Activated CD4-positive, alpha-beta T cell treated with anti-CD3 and anti-CD28 coated beads, Interleukin-2, amount 50 U/mL, for 16 hours (primary cell): ENCODE results near the gene S100A4.

Experiments used
- DNase-seq: peaks from one replicate; pipeline ENCODE4 v3.0.0-alpha.2; 2020

Gene S100A4

DNA sequence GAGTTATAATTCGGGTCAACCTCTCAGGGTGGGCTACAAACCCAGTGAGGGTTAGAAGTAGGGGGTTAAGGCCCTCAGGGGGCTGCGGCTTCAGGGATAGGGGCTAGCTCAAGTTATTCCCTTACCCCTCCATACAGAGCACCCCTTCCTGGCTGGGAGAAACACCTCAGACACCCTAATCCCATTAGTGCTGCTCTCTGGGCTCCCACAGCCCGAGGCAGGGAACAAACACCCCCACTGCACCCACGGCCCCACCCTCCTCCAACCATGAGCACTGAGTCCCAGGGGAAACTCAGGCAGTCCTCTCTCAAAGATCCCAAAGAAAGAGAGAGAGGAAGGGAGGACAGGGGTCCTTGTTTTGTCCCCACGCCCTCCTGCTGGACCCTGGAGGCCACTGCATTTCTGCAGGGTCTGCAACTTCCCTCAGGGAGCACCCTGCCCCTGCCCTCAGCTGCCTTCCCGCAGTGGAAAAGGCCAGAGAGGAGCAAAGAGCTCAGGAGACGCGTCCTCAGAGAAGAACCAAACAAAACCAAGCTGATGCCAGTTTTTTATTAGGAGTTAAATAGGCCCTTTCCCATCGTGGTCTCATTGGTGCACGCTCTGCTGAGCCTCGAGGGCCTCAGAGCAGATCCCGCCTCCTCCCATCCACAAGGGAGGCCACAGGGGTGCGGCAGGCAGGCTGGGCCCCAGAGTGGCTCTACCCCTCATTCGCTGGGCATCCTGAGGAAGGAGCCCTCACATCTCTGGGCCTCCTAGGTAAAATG is 1.4 kb upstream of the S100A4 start:
- DNase-seq, result no peak

DNA sequence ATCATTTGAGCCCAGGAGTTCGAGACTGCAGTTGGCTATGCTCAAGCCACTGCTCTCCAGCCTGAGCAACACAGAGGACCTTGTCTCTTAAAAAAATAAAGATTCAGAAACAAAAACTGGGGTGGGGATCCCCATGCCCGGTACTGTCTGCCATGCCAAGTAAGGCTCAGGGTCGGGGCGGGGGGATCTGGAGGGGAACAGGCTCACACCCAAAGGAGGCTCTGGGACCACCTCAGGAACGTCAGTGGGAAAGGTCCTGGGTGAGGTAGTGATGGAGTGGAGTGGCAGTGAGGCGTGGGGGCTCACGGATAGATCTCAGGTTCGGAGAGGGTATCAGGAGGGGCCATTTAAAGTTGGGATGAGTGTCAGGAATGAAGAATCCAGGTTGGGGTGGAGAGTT is 765 bp upstream of the S100A4 start:
- DNase-seq, result no peak

DNA sequence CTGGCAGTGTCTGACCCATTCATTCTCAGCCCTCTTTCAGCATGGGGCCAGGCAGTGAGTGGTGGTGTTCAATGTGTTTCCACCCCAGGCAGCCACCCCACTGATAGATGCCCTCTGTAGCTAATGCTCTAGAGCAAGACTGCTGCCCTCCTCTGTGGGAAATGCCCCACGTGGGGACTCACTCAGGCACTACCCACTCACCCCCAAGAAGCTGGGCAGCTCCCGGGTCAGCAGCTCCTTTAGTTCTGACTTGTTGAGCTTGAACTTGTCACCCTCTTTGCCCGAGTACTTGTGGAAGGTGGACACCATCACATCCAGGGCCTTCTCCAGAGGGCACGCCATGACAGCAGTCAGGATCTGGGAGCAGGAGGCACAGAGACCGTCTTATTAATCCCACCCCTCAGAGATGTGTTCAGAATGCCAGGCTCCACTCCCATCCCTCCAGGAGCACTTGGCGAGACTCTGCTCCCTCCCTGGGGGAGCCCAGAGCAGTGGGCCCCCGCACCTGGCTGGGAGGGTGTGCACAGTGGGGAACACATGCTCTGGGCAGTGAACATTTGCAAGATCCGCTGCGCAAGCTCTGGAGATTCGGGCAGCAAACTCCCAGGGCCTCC is 1.0 kb downstream of the S100A4 start:
- DNase-seq, result no peak

DNA sequence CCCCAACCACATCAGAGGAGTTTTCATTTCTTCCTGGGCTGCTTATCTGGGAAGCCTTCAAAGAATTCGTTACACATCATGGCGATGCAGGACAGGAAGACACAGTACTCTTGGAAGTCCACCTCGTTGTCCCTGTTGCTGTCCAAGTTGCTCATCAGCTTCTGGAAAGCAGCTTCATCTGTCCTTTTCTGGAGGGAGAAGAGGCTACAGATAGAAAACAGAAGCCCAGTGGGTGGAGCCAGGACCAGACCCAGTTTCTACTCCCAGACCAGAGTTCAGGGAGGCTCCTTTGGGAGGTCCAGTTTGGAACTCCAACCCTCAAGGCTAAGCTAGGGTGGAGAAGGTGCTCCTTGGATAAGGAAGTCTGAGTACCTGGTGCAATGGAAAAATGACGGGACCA is 1.9 kb downstream of the S100A4 start:
- DNase-seq, result no peak

DNA sequence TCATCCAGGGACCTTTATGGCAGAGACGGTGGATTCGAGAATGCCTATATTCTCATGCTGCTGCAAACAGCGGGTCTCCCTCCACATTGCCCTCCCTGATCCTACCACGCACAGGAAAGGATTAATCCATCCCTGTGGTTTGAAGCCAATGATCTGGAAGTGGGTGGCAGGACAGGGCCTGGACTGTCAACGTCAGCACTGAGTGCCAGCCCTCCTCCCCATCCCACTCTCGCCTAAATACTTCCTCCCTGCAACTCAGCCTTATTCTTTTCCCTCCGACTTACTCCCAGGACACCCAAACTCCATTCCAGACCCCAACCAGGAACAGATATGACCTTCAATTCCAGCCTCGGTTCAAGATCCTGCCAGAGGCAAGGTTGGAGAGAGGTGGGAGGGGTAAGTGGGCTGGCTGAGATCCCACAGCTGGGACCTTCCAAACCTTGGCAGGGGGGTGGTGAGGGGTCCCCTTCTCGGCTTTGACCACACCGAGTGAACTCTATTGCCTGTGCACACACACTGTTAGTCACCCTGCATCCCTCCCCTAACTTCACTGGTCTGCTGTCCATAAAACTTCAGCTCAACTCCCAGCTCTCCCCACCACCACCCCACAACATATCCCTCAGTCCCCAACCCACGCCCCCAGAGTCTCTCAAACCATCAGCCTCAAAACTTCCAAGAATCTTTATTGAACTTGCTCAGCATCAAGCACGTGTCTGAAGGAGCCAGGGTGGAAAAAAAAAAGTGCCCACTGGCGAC is 2.5 kb downstream of the S100A4 start:
- DNase-seq, result no peak

DNA sequence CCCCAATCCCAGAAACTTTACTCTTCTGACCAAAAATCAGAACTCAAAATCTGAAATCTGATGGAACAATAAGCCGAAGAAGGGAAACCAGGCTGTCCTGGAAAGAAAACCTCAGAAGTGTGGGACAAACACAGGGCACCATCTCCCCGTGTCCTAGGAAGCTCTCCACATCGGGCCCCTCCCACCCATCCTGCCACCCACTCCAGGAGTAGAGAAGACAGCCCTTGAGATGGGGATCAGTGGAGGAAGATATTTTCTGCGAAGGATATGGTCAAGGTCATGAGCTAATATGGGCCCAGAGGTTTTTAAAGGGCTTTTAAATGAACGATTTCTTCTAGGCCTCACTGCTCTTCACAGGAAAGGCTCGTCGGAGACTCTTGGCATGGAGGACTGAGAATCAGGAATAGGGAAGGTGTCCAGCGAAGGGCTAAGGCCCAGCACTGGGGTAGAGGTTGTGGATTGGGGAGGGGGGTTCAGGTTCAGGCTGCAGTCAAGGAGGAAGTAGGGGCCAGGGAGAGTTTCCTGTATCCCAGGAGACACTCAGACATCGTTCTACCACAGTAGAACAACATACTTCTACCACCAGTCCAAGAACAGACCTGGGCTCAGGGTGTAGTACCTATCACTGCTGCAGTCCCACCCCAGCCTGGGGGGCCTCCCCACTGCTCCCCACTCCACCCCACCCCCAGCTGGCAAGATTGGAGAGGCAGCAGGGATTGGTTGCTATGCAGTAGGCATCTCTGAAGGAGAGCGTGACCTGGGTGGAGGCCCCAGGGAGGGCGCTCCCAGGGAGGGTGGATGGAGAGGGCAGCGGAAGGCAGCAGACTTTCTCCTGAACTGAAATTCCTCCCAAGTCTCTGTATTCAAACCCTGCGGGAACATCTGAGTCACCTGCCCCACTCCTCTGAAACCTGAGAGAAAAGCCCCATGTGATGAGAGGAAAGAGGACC is 3.7 kb downstream of the S100A4 start:
- DNase-seq, result no peak

DNA sequence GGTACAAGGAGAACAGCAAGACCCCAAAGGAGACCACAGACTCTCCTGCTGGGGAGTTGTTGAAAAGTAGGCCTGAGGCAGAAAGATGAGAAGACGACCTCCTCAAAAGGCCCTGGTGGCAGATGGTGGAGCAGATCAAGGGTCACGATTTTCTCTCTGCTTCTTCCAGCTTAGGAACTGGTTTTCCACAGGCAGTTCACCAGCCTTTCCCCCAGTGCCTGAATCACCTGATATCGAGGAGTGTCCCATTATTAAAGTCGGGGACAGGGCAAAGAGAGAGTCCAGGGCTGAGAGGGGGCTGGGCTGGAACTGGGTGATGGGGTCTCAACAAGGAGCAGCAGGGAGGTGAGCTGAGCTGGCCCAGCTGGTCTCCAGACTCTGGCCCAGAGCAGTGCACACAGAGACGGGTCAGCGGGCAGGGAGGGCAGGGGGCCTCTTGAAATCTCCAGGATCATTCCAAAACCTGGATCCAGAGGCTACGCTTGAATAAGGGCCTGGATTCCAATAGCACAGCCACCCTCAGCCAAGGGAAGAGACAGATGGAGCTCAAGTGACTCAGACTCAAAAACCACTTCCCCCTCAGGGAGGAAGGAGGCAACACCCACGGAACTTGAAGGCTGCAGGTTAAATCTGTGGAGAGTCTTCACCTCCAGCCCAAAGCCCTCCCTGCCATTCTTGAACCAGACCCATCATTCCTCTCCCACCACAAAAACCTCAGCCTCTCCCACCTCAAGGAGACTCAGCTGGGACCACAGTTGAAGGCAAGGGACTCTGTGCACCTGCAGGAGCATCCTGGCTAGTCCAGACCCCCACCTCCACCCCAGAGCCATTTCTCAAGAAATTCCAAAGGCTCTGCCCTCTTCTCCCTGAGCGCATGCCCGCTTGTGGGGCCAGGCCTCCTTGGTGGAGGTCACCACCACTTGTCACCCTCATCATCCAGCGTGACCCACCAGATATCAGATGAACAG is 4.9 kb downstream of the S100A4 start, which contains the start of gene S100A5:
TSS of gene S100A5 (minus strand) at position 541 of the 968 bp plus-strand sequence. CDS start 743 bp downstream, outside the sequence.
- peak; percentile 81 for DNase-seq

DNA sequence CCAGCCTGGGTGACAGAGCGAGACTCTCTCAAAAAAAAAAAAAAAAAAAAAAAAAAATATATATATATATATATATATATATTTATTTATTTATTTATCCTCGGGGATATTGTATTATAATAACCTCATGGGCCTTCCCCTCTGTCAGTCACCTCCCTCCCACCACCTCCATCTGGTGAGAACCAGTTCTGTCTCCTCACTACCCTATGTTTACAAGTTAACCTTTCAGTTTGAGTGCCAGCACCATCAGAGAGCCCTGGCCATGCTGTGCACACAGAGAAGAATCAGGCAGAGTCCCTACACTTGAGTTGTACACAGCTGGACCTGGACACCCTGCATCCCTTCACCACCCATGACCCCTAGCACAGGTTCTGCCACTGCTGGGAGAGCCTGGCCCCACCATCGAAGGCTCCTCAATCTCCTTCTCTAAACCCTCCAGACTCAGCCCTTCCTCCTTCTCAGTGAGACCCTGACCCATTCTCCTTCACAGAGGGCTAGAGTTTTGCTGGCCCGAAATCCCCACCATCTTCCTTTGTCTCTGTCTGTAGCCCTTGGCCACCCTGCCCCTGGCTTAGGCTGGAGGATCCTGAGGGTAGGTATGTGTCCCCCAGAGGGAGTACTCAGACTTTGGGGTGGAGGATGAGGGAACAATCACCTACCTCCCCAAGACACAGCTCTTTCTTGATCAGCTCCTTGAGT is 6.1 kb downstream of the S100A4 start:
- DNase-seq, result no peak

DNA sequence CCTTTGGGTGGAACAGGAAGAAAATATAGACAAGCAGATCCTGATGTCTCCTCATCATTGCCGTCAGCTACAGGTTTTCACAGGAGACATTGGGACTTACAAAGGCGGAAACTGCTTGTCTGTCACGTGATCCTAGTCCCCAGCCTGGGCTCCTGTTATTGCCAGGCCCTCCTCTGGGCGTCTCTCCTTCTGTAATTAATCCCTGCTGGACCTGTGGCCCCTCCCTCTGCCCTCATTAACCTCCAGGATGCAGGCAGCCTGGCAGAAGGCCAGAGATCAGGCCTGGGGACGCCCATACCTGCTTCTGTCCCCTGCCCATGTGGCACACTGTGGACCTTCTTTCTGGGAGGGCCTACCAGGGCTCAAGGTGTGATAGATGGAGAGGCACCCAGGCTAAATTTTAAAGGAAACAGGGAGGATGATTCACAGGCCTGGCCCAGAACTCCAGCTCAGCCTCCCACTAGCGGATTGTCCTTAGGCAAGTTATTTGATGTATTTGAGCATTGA is 7.2 kb downstream of the S100A4 start:
- no peak for DNase-seq

DNA sequence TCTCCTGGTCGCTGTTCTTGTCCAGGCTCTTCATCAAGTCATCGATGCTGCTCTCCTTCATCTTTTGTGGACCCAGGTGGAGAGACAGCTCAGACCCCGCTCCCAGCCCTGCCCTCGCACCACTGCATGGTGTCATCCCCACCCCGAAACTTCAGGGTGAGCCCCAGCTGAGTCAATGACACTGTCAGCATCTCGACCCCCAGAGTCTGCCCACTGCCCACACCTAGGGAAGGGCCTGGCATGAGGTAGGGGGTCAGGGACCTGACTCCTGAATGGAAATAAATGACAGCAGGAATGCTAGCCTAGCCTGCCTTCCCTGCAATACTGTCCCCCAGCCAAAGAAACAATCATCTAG is 8.3 kb downstream of the S100A4 start:
- DNase-seq, result no peak

DNA sequence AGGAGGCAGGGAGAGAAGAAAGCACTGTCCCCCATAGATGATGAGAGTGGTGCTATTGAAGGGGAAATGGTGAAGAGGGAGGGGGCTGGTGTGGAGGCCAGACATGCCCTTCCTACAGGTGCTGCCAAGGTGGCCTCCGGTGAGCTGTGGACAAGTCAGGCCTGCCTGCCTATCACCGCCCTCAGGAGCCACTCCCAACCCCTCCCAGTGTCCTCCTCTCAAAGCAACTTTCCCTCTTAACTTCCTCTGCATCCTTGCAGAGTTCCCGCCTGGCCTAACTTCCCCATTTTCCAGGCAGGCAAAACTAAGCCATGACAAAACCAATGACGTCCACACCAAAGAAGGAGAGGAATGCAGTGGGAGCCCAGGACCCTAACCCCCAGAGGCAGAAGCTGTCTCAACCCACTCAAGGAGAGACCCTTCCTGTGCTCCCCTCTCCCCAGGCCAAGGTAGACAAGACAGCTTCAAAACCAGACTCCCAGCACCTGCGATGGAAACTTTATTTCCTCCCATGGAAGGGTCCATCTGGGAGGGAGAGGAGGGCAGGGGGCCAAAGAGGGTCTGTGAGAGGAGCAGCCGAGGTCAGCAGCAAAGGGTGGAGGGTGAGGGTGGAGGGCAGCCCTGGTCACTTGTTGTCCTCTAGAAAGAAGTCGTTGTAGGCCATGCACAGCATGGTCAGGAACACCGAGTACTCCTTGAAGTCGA is 8.8 kb downstream of the S100A4 start:
- DNase-seq, result no peak

DNA sequence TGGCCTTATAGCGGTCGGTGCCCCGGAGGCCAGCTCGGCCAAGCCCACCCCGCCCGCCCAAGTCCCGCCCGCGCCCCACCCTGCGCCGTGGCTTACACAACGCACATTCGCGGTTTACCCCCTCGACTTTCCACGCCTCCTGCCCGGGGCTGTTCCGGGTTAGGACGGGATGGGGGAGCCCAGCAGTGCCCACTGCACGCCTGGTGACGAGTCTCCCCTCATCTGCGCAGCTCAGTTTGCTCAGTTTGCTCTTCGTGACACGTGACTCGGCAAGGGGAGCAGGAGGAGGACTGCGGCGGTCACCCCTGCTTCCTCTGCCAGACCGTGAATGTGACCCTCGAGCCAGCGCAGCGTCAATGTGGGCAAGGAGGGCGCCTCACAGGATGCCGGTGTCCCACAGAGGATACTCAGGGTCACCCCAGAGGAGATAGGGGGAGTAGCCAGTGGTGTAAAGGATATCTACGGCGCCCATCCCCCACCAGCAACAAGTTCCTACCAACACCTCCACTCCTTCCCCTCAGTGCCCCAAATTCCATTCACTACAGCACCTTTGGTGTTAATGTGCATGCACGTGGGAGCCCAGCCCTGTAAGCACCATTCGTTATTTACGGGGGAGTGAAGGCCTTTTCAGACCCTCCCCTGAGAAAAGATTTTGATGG is 9.5 kb downstream of the S100A4 start:
- DNase-seq, result peak; percentile 88

DNA sequence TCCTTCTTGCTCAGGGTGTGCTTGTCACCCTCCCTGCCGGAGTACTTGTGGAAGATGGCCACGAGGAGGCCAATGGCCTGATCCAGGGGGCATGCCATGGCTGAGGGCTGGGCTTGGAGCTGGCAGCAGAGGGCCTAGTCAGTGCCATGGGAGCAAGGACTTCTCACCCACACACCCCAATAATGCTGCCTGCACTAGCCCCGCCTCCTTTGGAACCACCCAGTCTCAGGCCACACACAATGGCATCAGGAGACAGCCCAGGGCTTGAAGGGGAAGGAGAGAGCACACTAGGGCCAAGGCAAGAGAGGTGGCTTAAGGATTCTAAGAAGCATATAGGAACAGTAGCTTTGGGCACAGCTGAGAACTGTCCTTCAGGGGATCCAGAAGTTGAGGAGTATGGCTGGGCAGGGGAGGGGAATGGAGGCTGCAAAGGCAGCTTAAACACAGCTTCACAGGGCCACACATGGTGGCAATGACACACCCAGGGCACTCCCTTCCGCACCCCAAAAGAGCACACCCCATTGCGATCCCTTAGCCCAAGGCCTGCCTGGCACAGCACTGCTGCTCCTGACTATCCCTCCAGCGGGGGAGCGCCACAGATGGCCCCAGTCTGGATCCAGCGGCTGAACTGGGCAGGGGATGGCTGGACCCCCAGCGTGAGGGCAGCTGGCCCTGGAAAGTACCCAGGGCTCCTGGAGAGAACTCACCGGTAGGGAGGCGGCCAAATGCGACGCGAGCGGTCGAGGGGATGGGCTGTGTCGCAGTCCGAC is 10.2 kb downstream of the S100A4 start, which contains the start of gene S100A6:
TSS of gene S100A6 (minus strand) at position 750 of the 770 bp plus-strand sequence. CDS start at position 98, 652 bp downstream.
- DNase-seq, result peak; percentile 70

DNA sequence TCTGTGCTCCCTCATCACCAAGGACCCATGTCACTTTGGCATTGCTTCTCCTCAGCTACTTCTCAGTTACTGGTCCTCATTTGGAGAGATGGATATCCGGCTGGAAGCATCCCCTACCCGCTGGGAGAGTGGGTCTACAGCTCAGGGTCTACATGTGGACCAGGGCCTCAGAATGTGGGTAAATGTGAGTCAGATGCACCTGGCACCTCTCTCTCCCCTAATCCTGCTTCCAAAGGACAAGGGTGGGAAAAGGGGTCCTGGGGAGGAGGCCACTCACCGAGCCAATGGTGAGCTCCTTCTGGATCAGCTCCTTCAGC is 10.7 kb downstream of the S100A4 start:
- no peak for DNase-seq

DNA sequence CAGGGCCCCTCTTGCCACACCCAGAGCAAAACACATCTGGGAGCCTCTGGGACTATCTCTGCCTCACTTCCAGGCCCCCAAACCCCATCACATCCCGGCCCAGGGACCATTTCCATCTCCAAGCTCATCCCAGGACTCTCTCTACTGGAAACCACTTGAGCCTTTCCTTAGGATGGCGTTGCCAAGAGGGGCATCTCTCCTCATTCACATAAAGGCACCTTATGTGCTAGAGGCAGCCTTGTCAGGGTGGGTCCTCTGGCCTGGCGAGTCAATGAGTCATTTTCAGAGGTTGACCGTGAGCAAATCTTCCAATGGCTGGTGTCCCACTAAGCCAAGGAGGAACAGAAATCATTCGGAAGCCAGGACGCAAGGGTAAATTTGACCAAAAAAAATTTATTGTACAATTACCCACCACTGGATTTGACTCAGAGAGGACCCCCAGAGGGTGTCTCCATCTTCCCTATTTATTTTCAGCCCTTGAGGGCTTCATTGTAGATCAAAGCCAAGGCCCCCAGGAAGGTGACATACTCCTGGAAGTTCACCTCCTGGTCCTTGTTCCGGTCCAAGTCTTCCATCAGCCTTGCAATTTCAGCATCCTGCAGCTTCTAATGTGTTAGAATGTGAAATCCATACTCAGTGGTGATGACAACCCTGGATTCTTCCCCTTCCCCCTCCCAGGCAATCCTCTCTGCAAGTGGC is 11.2 kb downstream of the S100A4 start:
- no peak for DNase-seq

DNA sequence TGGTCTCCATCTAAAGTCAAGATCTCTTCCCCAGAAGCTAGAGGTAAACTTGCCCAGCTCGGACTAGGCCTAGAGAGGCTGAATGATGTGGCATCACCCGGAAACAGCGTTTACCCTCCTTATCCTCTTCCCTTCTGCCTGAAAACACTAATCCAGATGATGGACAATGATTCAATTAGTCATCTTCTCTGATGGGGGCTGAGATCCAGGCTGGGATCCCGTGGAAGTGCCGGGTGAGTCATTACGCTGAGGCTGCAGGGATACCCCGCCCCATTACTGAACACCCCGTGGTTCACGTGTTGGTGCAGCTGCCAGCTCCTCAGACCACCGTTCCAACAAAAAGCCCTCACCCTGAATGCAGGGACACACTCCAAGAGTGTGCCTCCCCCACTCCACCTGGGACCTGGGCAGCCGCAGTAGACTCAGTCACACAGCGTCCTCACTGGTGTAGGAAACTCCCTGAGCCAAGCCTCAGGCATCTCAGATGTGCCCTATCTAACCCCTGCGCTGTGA is 11.9 kb downstream of the S100A4 start:
- peak; percentile 36 for DNase-seq

DNA sequence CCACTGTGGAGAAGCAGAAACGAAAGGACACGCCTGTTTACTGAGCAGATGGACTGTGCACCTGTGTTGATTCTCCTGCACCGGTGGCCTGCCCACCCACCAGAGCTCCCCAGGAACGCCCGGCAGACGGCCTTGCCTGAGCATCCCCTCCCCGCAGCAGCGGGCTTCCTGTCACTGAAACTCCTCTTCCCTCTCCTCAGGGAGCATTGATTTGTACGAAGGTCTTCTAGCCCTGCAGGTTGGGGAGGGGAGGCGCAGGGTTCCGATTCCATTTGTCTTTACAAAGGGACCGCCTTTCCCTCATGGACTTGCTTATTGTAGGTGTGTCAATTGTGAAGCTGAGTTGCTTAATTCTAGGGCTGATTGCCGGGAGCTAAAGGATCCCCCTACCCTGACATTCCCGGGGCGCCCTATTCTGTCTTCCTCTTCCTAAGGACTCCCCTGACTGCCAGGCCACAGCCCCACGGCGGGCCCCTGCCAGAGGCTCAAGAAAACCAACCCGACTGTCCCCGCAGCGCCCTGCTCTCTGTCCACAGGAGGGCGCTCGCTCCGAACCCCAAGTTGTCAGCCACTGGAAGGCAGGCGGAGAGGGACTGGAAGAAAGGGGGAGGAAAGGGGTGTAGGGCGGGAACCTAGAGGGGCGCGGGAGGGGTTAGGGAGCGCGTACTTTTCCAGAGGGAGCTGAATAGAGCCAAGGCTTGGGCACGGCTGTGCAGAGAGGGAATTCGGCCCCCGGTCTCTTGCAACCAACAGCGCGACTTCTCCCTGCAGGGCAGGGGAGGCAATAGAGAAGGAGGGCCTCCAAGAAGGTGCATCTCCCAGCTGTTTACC is 12.6 kb downstream of the S100A4 start:
- DNase-seq, result peak; percentile 87
